Adipocyte (in vitro differentiated cells): Measurements from ENCODE around the gene ANP32B.
"Not testable (repeated sequence)": the region's sequence is repeated elsewhere in the genome, so short reads cannot be mapped to it uniquely, and the experiment has no call there.

Experiments
- DNase-seq: peaks from one replicate; pipeline ENCODE4 v3.0.0-alpha.2; 2015; ENCODE audit warnings: low read depth
- H3K27me3 ChIP-seq: replicated peaks from 2 replicates; pipeline ENCODE4 v1.7.0; 2013; ENCODE audit warnings: mild to moderate bottlenecking, low read length, moderate library complexity; ENCODE audit not compliant: control insufficient read depth, insufficient read depth
- H3K36me3 ChIP-seq: 2 replicates; pipeline ENCODE4 v1.7.0; 2013; ENCODE audit warnings: low read length, mild to moderate bottlenecking, moderate library complexity; ENCODE audit not compliant: control insufficient read depth, insufficient read depth, severe bottlenecking
- H3K4me1 ChIP-seq: 2 replicates; pipeline ENCODE4 v1.7.0; 2013; ENCODE audit warnings: mild to moderate bottlenecking, low read length, moderate library complexity; ENCODE audit not compliant: control insufficient read depth, insufficient read depth
- H3K4me3 ChIP-seq: 2 replicates; pipeline ENCODE4 v1.7.0; 2013; ENCODE audit warnings: mild to moderate bottlenecking, low read length, moderate library complexity
- H3K9ac ChIP-seq: 2 replicates; pipeline ENCODE4 v1.7.0; 2013; ENCODE audit warnings: mild to moderate bottlenecking, low read length, moderate library complexity
- H3K9me3 ChIP-seq: 2 replicates; pipeline ENCODE4 v1.7.0; 2013; ENCODE audit warnings: mild to moderate bottlenecking, low read length, moderate library complexity; ENCODE audit not compliant: control insufficient read depth

Gene ANP32B

DNA sequence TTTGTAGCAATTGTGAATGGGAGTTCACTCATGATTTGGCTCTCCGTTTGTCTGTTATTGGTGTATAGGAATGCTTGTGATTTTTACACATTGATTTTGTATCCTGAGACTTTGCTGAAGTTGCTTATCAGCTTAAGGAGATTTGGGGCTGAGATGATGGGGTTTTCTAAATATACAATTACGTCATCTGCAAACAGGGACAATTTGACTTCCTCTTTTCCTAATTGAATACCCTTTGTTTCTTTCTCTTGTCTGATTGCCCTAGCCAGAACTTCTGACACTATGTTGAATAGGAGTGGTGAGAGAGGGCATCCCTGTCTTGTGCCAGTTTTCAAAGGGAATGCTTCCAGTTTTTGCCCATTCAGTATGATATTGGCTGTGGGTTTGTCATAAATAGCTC is 36.0 kb upstream of the ANP32B start:
- not testable (repeated sequence) for H3K9ac ChIP-seq, H3K4me3 ChIP-seq, H3K4me1 ChIP-seq, H3K9me3 ChIP-seq, DNase-seq, H3K36me3 ChIP-seq
- peaks cover 23% of the 10 kb centered on the region for H3K27me3 ChIP-seq

GRCh38 chr9:97950873-97951272 is 32.3 kb upstream of the ANP32B start:
- not testable (repeated sequence) for H3K4me3 ChIP-seq, H3K9ac ChIP-seq, DNase-seq, H3K4me1 ChIP-seq, H3K36me3 ChIP-seq, H3K9me3 ChIP-seq
- peaks cover 14% of the 10 kb centered on the region for H3K27me3 ChIP-seq

GRCh38 chr9:97954550-97954989 is 28.6 kb upstream of the ANP32B start:
- H3K4me1 ChIP-seq: no peaks in the 10 kb centered on the region
- no peak for DNase-seq
- H3K4me3 ChIP-seq: no peak overlapping the region
- peaks cover 14% of the 10 kb centered on the region for H3K27me3 ChIP-seq
- H3K9me3 ChIP-seq: peaks cover 5% of the 10 kb centered on the region
- no peaks in the 10 kb centered on the region for H3K36me3 ChIP-seq
- H3K9ac ChIP-seq: no peak overlapping the region

DNA sequence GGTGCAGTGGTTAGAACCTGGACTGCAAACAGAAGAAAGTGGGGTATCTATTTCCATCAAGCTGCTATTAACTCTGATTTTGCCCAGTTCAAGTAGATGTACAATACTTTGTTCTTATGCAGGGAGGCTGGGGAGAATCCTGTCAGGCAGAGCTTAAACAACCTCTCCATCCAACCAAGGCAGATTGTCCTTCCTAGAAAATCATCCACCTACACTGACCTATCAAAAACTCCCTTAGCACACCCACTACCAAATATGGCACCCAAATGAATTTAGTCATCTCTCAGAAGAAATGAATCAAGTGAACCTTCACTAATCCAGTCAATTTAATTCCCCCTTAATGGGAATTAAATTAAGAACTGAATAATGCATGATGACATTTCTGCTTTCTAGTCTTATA is 26.8 kb upstream of the ANP32B start:
- H3K4me1 ChIP-seq: no peaks in the 10 kb centered on the region
- no peak overlapping the region for H3K9ac ChIP-seq
- no peak for DNase-seq
- H3K36me3 ChIP-seq: no peaks in the 10 kb centered on the region
- H3K27me3 ChIP-seq: peaks cover 14% of the 10 kb centered on the region
- H3K9me3 ChIP-seq: no peaks in the 10 kb centered on the region
- H3K4me3 ChIP-seq: no peak overlapping the region

GRCh38 chr9:97958812-97959511 is 24.2 kb upstream of the ANP32B start:
- peak; percentile 5 for DNase-seq
- no peak overlapping the region for H3K9ac ChIP-seq
- no peaks in the 10 kb centered on the region for H3K9me3 ChIP-seq
- H3K27me3 ChIP-seq: peaks cover 2% of the 10 kb centered on the region
- H3K4me1 ChIP-seq: no peaks in the 10 kb centered on the region
- H3K36me3 ChIP-seq: no peaks in the 10 kb centered on the region
- H3K4me3 ChIP-seq: no peak overlapping the region

- Histone ChIP-seq H3K36me3 (no peaks in the 10 kb centered on the region), H3K4me3 (no peak overlapping the region), H3K9me3 (no peaks in the 10 kb centered on the region), H3K9ac (no peak overlapping the region), H3K4me1 (no peaks in the 10 kb centered on the region), H3K27me3 (no peaks in the 10 kb centered on the region)
- DNase-seq: no peak
Measured at GRCh38 chr9:97959585-97959984, 23.6 kb upstream of the ANP32B start.

DNA sequence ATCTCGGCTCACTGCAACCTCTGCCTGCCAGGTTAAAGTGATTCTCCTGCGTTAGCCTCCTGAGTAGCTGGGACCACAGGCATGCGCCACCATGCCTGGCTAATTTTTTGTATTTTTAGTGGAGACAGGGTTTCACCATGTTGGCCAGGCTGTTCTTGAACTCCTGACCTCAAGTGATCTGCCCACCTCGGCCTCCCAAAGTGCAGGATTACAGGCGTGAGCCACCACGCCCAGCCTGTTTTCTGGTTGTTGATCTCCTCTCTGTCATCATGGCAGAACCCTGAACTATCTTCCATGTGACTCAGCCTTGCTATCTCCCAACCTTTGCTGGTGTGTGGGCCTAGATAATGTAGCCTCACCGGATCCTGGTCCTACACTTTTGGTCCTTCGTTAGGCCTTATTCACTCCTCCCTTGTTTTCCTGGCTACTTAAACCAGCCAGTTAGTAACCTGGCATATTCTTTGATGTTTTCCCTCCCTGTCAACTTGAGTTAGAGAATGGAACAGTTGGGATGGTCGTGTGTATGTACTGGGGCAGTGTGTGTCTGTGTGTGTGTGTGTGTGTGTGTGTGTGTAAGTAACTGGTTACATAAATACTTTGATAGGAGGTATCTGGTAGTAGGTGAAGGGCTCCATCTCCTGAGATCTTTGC is 22.3 kb upstream of the ANP32B start:
- H3K36me3 ChIP-seq, H3K9me3 ChIP-seq, H3K9ac ChIP-seq, H3K27me3 ChIP-seq, H3K4me3 ChIP-seq, H3K4me1 ChIP-seq, DNase-seq: not testable (repeated sequence)

GRCh38 chr9:97961361-97961760 is 21.8 kb upstream of the ANP32B start:
- no peaks in the 10 kb centered on the region for H3K27me3 ChIP-seq
- DNase-seq: no peak

DNA sequence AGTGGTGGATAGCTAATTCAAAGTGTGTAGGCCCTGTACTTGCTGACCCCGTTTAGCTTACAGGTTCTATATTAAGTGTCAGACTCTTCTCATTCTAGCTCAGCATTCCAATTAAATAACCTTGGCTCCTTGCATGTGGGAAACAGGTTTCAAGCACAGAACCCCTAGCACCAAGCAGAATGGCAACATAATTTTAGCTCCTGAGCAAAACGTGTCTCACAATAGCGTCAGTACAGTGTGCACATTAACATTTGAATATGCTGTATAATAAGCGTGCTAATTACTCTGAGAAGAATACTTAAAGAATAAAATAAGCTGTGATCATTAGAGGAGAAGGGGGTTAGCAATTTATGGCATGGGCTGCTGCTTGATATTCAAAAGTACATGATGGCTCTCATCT is 21.0 kb upstream of the ANP32B start:
- H3K4me1 ChIP-seq: no peaks in the 10 kb centered on the region
- H3K9ac ChIP-seq: no peak overlapping the region
- no peaks in the 10 kb centered on the region for H3K27me3 ChIP-seq
- no peak for DNase-seq
- H3K4me3 ChIP-seq: no peak overlapping the region
- H3K9me3 ChIP-seq: no peaks in the 10 kb centered on the region
- H3K36me3 ChIP-seq: no peaks in the 10 kb centered on the region

More at GRCh38 chr9:97961361-97961760, 21.8 kb upstream of the ANP32B start:
- no peak overlapping the region for H3K9ac ChIP-seq
- H3K4me1 ChIP-seq: no peaks in the 10 kb centered on the region
- no peak overlapping the region for H3K4me3 ChIP-seq
- no peaks in the 10 kb centered on the region for H3K36me3 ChIP-seq
- H3K9me3 ChIP-seq: no peaks in the 10 kb centered on the region

DNA sequence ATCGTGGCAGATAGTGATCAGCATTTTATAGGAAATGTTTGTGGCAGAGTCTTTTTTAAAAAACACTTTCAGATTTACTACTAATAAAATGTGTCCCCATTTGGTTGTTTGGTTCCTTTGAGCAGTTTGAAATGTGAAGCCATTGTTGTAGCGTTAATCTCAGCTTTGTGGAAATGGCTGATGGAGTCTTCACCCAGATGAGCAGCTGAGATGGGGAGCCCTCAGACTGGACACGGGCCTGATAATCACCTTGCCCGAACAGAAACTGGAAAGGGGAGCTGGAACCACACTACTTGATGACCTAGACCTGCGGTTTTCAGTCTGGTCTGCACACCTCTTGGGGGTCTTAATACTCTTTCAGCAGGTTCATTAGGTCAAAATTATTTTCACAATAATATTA is 20.6 kb upstream of the ANP32B start:
- Histone ChIP-seq H3K4me1 (no peaks in the 10 kb centered on the region), H3K27me3 (no peaks in the 10 kb centered on the region), H3K4me3 (no peak overlapping the region)

GRCh38 chr9:97963232-97963631 is 19.9 kb upstream of the ANP32B start:
- Histone ChIP-seq H3K27me3 (no peaks in the 10 kb centered on the region), H3K4me3 (no peak overlapping the region), H3K36me3 (no peaks in the 10 kb centered on the region), H3K9ac (no peak overlapping the region), H3K9me3 (no peaks in the 10 kb centered on the region), H3K4me1 (no peaks in the 10 kb centered on the region)
- DNase-seq: no peak

More for the DNA sequence above, 20.6 kb upstream of the ANP32B start:
- no peak for DNase-seq
- Histone ChIP-seq H3K9ac (no peak overlapping the region), H3K36me3 (no peaks in the 10 kb centered on the region), H3K9me3 (no peaks in the 10 kb centered on the region)
